Adrenal gland (tissue), 12 donors: Measurements from ENCODE around the gene TMEM134. TPM values are rescaled to one million over a fixed set of nuclear protein-coding genes. Genes with fewer than 3 reads are reported as not detected.
"Not testable (repeated sequence)": the region's sequence is repeated elsewhere in the genome, so short reads cannot be mapped to it uniquely, and the experiment has no call there.

Experiments
- DNase-seq, 7 donors: peaks; one replicate each; pipeline ENCODE4 v3.0.0-alpha.2; 2019 to 2020
- H3K27ac ChIP-seq, 5 donors: fragments of 200-600 bp; sonication (generic) in 4 of 5; 1 replicate in 3 of 5; 2 replicates in 2 of 5; pipeline versions ENCODE4 v1.5.1 to v1.8.0; 2016 to 2020; ENCODE audit warnings: mild to moderate bottlenecking in 1 of 5
- H3K27me3 ChIP-seq: fragments of 200-600 bp; 2 replicates; pipeline ENCODE4 v1.8.0; 2021
- H3K36me3 ChIP-seq, 2 donors: fragments of 200-600 bp; replicated peaks in 1 of 2; 1 replicate in 1 of 2; 2 replicates in 1 of 2; pipeline versions ENCODE4 v1.5.1 to v1.8.0; 2018 to 2022
- H3K4me1 ChIP-seq, 2 donors: fragments of 200-600 bp; replicated peaks in 1 of 2; 1 replicate in 1 of 2; 2 replicates in 1 of 2; pipeline versions ENCODE4 v1.5.1 to v1.8.0; 2018 to 2021
- H3K4me3 ChIP-seq, 4 donors: fragments of 200-600 bp; sonication (generic) in 3 of 4; one replicate each; pipeline ENCODE4 v1.5.1; 2016 to 2018
- H3K9me3 ChIP-seq, 3 donors: fragments of 200-600 bp; sonication (generic) in 1 of 3; replicated peaks in 1 of 3; 1 replicate in 2 of 3; 2 replicates in 1 of 3; pipeline versions ENCODE4 v1.5.1 to v1.8.0; 2016 to 2021
- CTCF ChIP-seq, 6 experiments: fragments of 450-650 bp in 4 of 6; fragments of 200-600 bp in 2 of 6; sonication (generic) in 1 of 6; IDR thresholded peaks; 1 replicate in 5 of 6; 2 replicates in 1 of 6; pipeline versions ENCODE4 v1.5.1 to v1.8.0; 2016 to 2021; ENCODE audit warnings: antibody characterized with exemption in 6 of 6, mild to moderate bottlenecking in 2 of 6, moderate library complexity in 1 of 6
- POLR2A ChIP-seq, 2 donors: fragments of 450-650 bp; IDR thresholded peaks; one replicate each; pipeline ENCODE4 v1.6.1; 2017; ENCODE audit warnings: antibody characterized with exemption in 2 of 2, mild to moderate bottlenecking in 2 of 2, moderate library complexity in 1 of 2
- WGBS, 4 donors: extraction: QIAGEN DNeasy Blood & Tissue Kit in 2 of 4; methylation state at CpG; one replicate each; pipeline versions ENCODE4 v1.1.5 to v1.1.7; 2013 to 2017; 5-methylcytosine and 5-hydroxymethylcytosine counted together
- intact Hi-C, 2 donors: fragments of 100-400 bp; cut with DNase I; formaldehyde crosslinking; loops; one replicate each; pipeline versions ENCODE4 v1.14.1 to v1.15.0; 2022 to 2023
- polyA plus RNA-seq, 3 donors: library from polyadenylated mRNA; stranded (reverse); fragments of 200-250 nt in 2 of 3; fragments of 350-450 nt in 1 of 3; fragmentation: Illumina TruSeq in 1 of 3; extraction: RNeasy Lipid Tissue Mini Kit (QIAGEN cat#74804) in 1 of 3; gene quantifications; one replicate each; pipeline ENCODE4 v1.2.3, GENCODE V29; 2013 to 2014
- total RNA-seq, 9 donors: library from RNA; depleted of rRNA in 4 of 9; stranded (reverse); fragments of >200 nt in 4 of 9; fragments of 120-200 nt in 1 of 9; fragmentation: NEBNext Ultra II Directional in 1 of 9; extraction: Animal tissue kit (Norgen Biotek cat#: 25700) in 1 of 9; gene quantifications; one replicate each; pipeline versions ENCODE4 v1.1.0 to v1.2.4, GENCODE V29; 2013 to 2023
- donor health status: healthy with polysubstance abuse.
- donor health status: Bipolar disorder and iron deficiency.
- donor health status: DM: yes; HTN: yes; CAD: no.
- donor health status: DM: no; HTN: no; CAD: no.
- donor health status: DM: no; HTN: no; CAD: no.
- donor health status: DM: yes; HTN: yes; CAD: no.

Gene TMEM134
- total and polyA plus RNA-seq, 12 donors, result 15.5 to 257 (median 98.0) TPM

- Histone ChIP-seq H3K4me3 (no peak overlapping the region), H3K27ac (no peak overlapping the region), H3K36me3 (peaks cover 0 to 67% of the 10 kb centered on the region in 2 donors), H3K27me3 (no peaks in the 10 kb centered on the region), H3K9me3 (no peaks in the 10 kb centered on the region), H3K4me1 (peaks cover under 1 to 7% of the 10 kb centered on the region in 2 donors)
- WGBS, 4 donors, result 69 to 88% (median 82%) methylated on average over 11 to 25 of the region's 25 CpGs
- no peak for TF ChIP-seq CTCF (IDR thresholded peaks at IDR 0.05)
- TF ChIP-seq POLR2A (IDR thresholded peaks at IDR 0.05), result no peak
- intact Hi-C loops, result no loop called here
- DNase-seq, result no peak
Measured at GRCh38 chr11:67489203-67489884, 20.3 kb upstream of the TMEM134 start.

GRCh38 chr11:67486481-67487195 is 17.6 kb upstream of the TMEM134 start:
- TF ChIP-seq POLR2A (IDR thresholded peaks at IDR 0.05), result no peak
- TF ChIP-seq CTCF (IDR thresholded peaks at IDR 0.05), result no peak
- intact Hi-C loops, result no loop called here
- H3K27me3 ChIP-seq, result no peaks in the 10 kb centered on the region
- peaks cover 0 to 42% of the 10 kb centered on the region in 2 donors for H3K36me3 ChIP-seq
- 82 to 94% (median 87%) methylated on average over 16 to 20 of the region's 20 CpGs for WGBS, 4 donors
- no peaks in the 10 kb centered on the region for H3K9me3 ChIP-seq
- no peak for DNase-seq
- H3K4me3 ChIP-seq, result no peak overlapping the region
- peaks cover 17 to 24% of the 10 kb centered on the region in 2 donors for H3K4me1 ChIP-seq
- H3K27ac ChIP-seq, result no peak overlapping the region

GRCh38 chr11:67485873-67486361 is 16.9 kb upstream of the TMEM134 start:
- H3K4me1 ChIP-seq, result peaks cover 17 to 24% of the 10 kb centered on the region in 2 donors
- peaks cover 0 to 35% of the 10 kb centered on the region in 2 donors for H3K36me3 ChIP-seq
- DNase-seq, H3K27me3 ChIP-seq, intact Hi-C loops, H3K4me3 ChIP-seq, H3K9me3 ChIP-seq, H3K27ac ChIP-seq: not testable (repeated sequence)
- WGBS, 4 donors, result 85 to 91% (median 88%) methylated on average over 7 of the region's 7 CpGs

GRCh38 chr11:67484847-67485311 is 15.8 kb upstream of the TMEM134 start:
- intact Hi-C loops, result no loop called here
- no peak overlapping the region for H3K4me3 ChIP-seq
- TF ChIP-seq CTCF (IDR thresholded peaks at IDR 0.05) (no peak), POLR2A (IDR thresholded peaks at IDR 0.05) (no peak)
- no peaks in the 10 kb centered on the region for H3K9me3 ChIP-seq
- no peak for DNase-seq
- no peaks in the 10 kb centered on the region for H3K27me3 ChIP-seq
- 68 to 80% (median 75%) methylated on average over 9 to 11 of the region's 11 CpGs for WGBS, 4 donors
- H3K27ac ChIP-seq, result no peak overlapping the region
- H3K36me3 ChIP-seq, result peaks cover 0 to 25% of the 10 kb centered on the region in 2 donors
- peaks cover 17 to 24% of the 10 kb centered on the region in 2 donors for H3K4me1 ChIP-seq
